ENCODE data around the gene LARP1. TPM values are rescaled to one million over a fixed set of nuclear protein-coding genes. Genes with fewer than 3 reads are reported as not detected.
"Not testable (repeated sequence)": the region's sequence is repeated elsewhere in the genome, so short reads cannot be mapped to it uniquely, and the experiment has no call there.

Gene LARP1
- total RNA-seq, 1 donor from 2014 or later: 30.6 TPM

GRCh38 chr5:154819546-154819945 is 64.4 kb downstream of the LARP1 start:
- DNase-seq (ENCODE audit: low spot score in 2 of 2) (no peak), FAIRE-seq (no peak)

GRCh38 chr5:154820383-154820782 is 65.2 kb downstream of the LARP1 start:
- FAIRE-seq: no peak
- no peak for DNase-seq (ENCODE audit: low spot score in 2 of 2)

- not testable (repeated sequence) for FAIRE-seq
Observed at GRCh38 chr5:154822896-154823295, 67.7 kb downstream of the LARP1 start.

GRCh38 chr5:154823605-154824004 is 68.4 kb downstream of the LARP1 start:
- FAIRE-seq: no peak

More at GRCh38 chr5:154822896-154823295, 67.7 kb downstream of the LARP1 start:
- DNase-seq (ENCODE audit: low spot score in 2 of 2): not testable (repeated sequence)

DNA sequence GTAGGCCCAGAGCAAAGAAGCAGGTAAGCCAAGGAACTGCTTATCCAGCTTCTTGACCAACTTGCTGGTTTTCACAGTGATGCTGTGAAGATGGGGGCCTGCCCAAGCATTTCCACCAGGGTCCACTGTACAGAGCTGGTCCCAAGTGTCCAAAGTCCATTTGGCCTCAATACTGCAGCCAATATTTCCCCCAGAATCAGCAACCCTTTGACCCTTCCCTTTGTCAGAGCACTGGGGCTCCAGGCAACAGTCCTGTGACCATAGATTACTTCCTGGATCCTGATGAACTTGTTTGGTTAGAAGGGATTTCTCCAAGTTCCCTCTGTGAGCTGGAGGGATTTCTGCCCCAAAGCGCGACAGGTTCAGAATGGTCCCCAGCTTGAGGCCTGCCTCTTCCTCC is 68.9 kb downstream of the LARP1 start:
- no peak for DNase-seq (ENCODE audit: low spot score in 2 of 2)
- FAIRE-seq: no peak

More at GRCh38 chr5:154823605-154824004, 68.4 kb downstream of the LARP1 start:
- no peak for DNase-seq (ENCODE audit: low spot score in 2 of 2)

GRCh38 chr5:154829181-154829588 is 74.0 kb downstream of the LARP1 start:
- FAIRE-seq (no peak), DNase-seq (ENCODE audit: low spot score in 2 of 2) (no peak)

DNA sequence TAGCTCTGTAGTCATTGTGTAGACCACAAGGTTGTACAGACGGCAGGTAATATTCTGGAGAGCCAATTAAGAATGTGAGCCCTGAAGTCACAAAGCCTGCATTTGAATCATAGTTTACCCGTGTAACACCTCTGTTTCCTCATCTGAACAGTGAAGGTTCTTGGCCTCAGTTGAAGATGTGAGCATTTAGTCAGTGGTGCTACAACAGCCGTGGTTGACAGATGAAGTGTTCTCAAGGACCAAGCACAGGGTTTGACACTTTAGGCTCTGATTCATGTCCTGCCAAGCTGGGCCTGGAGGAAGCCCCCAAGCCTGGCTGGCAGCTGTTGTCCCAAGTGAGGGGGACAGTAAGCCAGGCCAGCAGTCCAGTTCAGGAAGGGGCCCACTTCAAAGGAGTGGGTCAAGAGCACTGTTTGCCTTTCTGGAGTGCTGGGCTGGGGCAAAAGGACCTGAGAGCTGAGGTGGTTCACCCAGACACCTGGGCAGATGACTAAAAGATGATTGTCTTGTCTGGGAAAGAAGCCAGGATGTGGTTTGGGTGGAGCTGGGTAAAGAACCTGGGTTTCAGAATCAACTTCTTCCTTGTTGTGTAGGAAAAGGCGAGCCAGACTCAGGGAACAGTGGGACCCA is 74.5 kb downstream of the LARP1 start:
- FAIRE-seq (no peak), DNase-seq (ENCODE audit: low spot score in 2 of 2) (no peak)

- FAIRE-seq (no peak), DNase-seq (ENCODE audit: low spot score in 2 of 2) (no peak)
Observed at GRCh38 chr5:154830219-154830595, 75.0 kb downstream of the LARP1 start.

GRCh38 chr5:154830596-154830995 is 75.4 kb downstream of the LARP1 start:
- FAIRE-seq: no peak
- DNase-seq (ENCODE audit: low spot score in 2 of 2): no peak

GRCh38 chr5:154831451-154831850 is 76.3 kb downstream of the LARP1 start:
- DNase-seq (ENCODE audit: low spot score in 2 of 2): no peak
- no peak for FAIRE-seq

DNA sequence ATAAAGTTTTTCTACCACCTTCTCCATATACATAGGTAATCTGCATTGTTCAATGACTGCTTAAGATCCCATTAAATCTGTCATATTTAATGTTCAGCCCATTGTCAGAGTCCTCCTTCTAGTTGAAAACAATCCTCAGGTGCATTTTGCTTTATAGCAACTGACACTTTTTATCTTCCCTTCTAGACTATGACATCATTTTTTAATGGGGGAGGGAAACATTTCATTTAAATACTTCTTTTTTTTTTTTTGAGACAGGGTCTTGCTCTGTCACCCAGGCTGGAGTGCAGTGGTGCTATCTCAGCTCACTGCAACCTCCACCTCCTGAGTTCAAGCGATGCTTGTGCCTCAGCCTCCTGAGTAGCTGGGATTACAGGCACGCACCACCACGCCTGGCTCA is 77.6 kb downstream of the LARP1 start:
- not testable (repeated sequence) for DNase-seq (ENCODE audit: low spot score in 2 of 2); FAIRE-seq

- FAIRE-seq: no peak
Observed at GRCh38 chr5:154834053-154834452, 78.9 kb downstream of the LARP1 start.

DNA sequence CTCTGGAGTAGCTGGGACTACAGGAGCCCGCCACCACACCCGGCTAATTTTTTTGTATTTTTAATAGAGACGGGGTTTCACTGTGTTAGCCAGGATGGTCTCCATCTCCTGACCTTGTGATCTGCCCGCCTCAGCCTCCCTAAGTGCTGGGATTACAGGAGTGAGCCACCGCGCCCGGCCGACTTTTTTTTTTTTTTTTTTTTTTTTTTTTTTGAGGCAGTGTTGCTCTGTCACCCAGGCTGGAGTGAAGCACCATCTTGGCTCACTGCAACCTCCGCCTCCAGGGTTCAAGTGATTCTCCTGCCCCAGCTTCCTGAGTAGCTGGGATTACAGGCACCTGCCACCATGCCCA is 80.5 kb downstream of the LARP1 start:
- DNase-seq (ENCODE audit: low spot score in 2 of 2); FAIRE-seq: not testable (repeated sequence)

More at GRCh38 chr5:154834053-154834452, 78.9 kb downstream of the LARP1 start:
- DNase-seq (ENCODE audit: low spot score in 2 of 2): no peak

DNA sequence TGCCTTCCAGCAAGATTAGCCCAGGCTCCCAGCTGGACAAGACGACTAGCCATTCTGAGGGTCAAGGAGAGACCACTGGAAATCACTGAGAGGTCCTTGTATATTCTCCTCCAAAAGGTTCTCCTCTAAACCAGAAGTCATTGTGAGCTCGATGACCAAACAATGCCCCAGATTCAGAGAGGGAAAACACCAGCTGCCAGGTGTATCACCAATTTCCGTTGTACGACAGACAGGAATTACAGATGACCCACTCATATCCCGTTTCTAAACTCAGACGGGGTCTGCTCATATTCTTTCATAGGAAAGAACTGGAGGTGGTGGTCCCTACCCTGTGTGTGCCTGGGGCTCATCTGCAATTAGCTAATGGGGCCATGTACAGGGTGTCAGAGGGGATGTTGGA is 81.0 kb downstream of the LARP1 start:
- FAIRE-seq: no peak

DNA sequence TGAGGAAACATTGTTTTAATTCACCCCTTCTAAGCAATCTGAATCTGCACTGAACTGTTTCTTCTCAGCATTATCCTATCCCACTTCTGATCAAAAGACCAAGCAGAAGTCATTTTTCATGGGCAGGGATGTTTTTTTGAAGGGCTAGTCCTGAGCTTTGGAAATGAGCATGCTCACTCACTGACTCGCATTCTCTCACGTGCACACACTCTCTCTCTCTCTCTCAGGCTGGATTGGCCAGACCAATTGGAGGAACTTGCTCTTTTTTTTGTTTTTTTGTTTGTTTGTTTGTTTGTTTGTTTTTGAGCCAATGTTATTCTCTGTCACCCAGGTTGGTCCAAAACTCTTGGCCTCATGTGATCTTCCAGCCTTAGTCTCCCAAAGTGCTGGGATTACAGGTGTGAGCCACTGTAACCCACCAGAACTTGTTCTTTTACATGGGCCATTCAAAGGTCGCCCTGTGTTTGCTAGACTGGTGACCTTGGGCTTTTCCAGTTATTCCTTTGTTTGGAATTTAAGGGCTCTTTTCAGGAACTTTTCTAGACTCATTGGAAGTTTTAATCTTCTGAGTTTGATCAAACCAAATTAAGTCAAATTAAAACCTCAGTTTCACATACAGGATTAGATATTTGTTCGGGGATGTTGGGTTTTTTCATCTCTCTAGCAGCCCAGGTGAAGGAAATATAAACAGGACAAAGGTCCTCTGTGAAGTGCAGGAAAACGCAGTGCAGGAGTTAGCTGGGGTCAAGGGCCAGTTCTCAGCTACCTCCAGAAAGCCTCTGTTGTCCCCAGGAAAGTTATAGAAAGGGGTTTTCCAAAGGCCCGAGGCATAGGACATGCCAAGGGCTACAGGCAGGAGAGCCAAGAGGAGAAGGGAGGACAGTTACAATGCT is 82.1 kb downstream of the LARP1 start:
- DNase-seq (ENCODE audit: low spot score in 2 of 2) (no peak), FAIRE-seq (no peak)

More for the DNA sequence above, 81.0 kb downstream of the LARP1 start:
- no peak for DNase-seq (ENCODE audit: low spot score in 2 of 2)

DNA sequence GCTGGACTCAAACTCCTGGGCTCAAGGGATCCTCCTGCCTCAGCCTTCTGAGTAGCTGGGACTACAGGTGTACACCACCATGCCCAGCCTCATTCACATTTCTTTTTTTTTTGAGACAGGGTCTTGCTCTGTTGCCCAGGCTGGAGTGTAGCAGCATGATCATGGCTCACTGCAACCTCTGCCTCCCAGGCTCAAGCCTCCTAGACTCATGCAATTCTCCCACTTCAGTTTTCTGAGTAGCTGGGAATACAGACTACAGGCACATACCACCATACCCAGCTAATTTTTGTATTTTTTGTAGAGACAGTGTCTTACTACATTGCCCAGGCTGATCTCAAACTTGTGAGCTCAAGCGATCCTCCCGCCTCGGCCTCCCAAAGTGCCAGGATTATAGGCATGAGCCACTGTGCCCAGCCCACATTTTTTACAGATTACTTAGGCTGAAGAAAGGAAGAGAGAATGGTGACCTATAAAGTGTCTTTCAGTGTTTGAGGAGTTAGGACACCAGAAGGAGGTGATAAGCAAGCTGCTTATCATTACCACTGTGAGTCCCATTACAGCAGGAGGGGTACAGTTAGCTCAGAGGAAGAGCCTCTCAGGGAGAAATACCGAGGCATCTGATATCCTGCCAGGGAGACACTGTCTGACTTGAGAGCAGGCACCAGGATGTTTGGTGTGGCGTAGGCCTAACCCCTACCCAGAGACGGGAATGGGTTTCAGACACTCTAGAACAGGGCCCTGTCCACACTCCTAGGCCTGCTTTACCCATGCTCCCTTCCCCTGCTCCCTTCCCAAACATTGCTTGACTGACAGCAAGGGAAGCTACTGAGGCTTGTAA is 85.5 kb downstream of the LARP1 start:
- FAIRE-seq (no peak), DNase-seq (ENCODE audit: low spot score in 2 of 2) (no peak)

- DNase-seq (ENCODE audit: low spot score in 2 of 2): no peak
- no peak for FAIRE-seq
Observed at GRCh38 chr5:154841273-154841661, 86.1 kb downstream of the LARP1 start.

DNA sequence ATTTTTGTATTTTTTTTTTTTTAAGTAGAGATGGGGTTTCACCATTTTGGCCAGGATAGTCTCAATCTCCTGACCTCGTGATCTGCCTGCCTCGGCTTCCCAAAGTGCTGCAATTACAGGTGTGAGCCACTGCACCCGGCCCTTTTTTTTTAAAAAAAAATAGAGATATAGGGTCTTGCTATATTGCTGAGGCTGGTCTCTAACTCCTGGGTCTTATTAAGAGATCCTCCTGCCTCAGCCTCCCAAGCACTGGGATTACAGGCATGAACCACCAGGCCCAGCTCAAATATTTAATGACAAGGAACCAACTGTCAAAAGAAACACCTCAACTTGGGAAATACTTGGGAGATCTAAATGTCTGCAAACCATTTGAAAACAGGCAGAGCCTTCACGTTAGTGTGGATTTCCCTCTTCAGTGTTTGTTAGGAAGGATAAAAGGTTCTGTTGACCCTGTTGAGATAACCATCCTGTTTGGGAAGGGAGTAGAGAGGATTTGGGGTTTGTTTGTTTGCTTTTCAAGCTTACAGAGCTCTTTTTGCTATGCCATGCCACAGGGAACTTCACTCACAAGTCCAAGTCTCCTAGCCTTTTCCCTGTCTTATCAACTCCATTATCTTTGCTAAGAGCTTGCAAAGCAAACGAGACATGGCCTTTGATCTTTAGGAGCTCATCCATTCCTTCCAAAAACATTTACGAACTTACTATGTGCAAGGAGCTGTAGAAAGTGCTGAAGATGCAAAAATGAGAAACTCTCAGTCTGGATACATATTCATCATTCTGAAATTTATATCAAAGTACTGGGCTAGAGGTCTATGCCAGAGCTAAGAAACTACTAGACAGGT is 87.7 kb downstream of the LARP1 start:
- DNase-seq (ENCODE audit: low spot score in 2 of 2): no peak
- FAIRE-seq: no peak

DNA sequence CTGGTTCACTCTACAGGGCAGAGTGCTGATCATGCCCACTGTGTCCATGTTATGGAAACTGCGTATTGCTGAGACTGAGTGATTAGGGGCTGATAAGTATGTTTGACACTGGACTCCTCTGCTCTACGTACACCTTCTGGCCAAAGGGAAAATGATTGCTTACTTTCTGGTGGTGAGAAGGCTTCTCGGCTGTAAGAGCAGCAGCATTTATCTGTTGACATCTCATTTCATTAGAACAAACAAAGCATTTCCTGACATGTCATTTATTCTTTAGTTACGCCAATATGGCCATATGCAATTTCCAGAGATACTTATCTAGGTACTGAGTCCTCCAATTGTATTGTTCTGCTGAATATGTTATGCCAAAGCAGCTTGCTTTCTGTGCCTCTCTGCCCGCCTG is 89.6 kb downstream of the LARP1 start:
- FAIRE-seq (no peak), DNase-seq (ENCODE audit: low spot score in 2 of 2) (no peak)

DNA sequence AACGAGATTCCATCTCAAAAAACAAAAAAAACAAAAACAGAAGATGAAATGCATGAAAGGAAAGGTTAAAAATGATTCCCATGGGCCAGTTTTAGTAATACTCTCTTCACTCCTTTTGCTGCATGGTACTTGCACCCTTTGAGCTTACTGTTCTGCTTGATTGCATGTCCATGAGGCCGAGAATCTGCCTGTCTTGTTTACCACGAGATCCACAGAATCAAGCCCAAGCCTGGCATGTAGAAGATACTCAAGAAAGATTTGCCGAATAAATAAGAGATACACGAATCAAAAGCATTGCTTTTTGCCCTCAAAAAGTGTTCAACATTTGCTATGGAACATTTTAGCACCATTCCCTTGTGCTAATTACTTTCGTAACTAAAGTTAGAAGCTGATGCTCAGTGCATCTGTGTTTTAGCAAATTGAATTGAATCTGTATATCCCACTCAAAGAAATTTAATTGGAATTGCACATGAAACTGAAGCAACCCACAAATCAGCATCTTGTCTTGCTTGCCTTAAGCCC is 94.1 kb downstream of the LARP1 start:
- no peak for DNase-seq (ENCODE audit: low spot score in 2 of 2)

More for the DNA sequence above, 94.1 kb downstream of the LARP1 start:
- FAIRE-seq: no peak

Measured in frontal cortex (tissue), 4 donors.